ENCODE data around the gene TRAPPC6A.

Gene TRAPPC6A

GRCh38 chr19:45215391-45216191 is 37.6 kb upstream of the TRAPPC6A start:
- peak overlapping the region in 2 of 5 donors; percentile 2 to 14 for H3K4me3 ChIP-seq (ENCODE audit: low read depth in 1 of 5, low read length in 5 of 5)
- peaks cover 11 to 36% (median 24%) of the 10 kb centered on the region in 5 donors for H3K27me3 ChIP-seq (ENCODE audit: control insufficient read depth in 5 of 5, insufficient read depth in 4 of 5, low read length in 5 of 5)
- peaks cover 0 to 29% (median 8%) of the 10 kb centered on the region in 5 donors for H3K4me1 ChIP-seq (ENCODE audit: control insufficient read depth in 5 of 5, insufficient read depth in 5 of 5, low read length in 5 of 5)
- H3K36me3 ChIP-seq (ENCODE audit: control insufficient read depth in 5 of 5, insufficient read depth in 5 of 5, low read length in 5 of 5), result no peaks in the 10 kb centered on the region
- no peak overlapping the region for H3K9ac ChIP-seq (ENCODE audit: low read length in 5 of 5)
- no peak overlapping the region for H3K27ac ChIP-seq (ENCODE audit: low read depth, low read length)
- H3K9me3 ChIP-seq (ENCODE audit: control insufficient read depth in 5 of 5, low read length in 5 of 5), result no peaks in the 10 kb centered on the region

GRCh38 chr19:45213031-45213430 is 35.0 kb upstream of the TRAPPC6A start:
- H3K27me3 ChIP-seq (ENCODE audit: control insufficient read depth in 5 of 5, insufficient read depth in 4 of 5, low read length in 5 of 5), result peaks cover 11 to 30% (median 21%) of the 10 kb centered on the region in 5 donors
- H3K4me1 ChIP-seq (ENCODE audit: control insufficient read depth in 5 of 5, insufficient read depth in 5 of 5, low read length in 5 of 5), result peaks cover 0 to 29% (median 8%) of the 10 kb centered on the region in 5 donors
- no peak overlapping the region for H3K9ac ChIP-seq (ENCODE audit: low read length in 5 of 5)
- peak overlapping the region; percentile 62 for H3K27ac ChIP-seq (ENCODE audit: low read depth, low read length)
- no peak overlapping the region for H3K4me3 ChIP-seq (ENCODE audit: low read depth in 1 of 5, low read length in 5 of 5)
- H3K36me3 ChIP-seq (ENCODE audit: control insufficient read depth in 5 of 5, insufficient read depth in 5 of 5, low read length in 5 of 5), result no peaks in the 10 kb centered on the region
- H3K9me3 ChIP-seq (ENCODE audit: control insufficient read depth in 5 of 5, low read length in 5 of 5), result no peaks in the 10 kb centered on the region

- peak overlapping the region; percentile 62 for H3K27ac ChIP-seq (ENCODE audit: low read depth, low read length)
- no peaks in the 10 kb centered on the region for H3K36me3 ChIP-seq (ENCODE audit: control insufficient read depth in 5 of 5, insufficient read depth in 5 of 5, low read length in 5 of 5)
- H3K27me3 ChIP-seq (ENCODE audit: control insufficient read depth in 5 of 5, insufficient read depth in 4 of 5, low read length in 5 of 5), result peaks cover 7 to 19% (median 15%) of the 10 kb centered on the region in 5 donors
- H3K9me3 ChIP-seq (ENCODE audit: control insufficient read depth in 5 of 5, low read length in 5 of 5), result no peaks in the 10 kb centered on the region
- H3K4me3 ChIP-seq (ENCODE audit: low read depth in 1 of 5, low read length in 5 of 5), result no peak overlapping the region
- peaks cover 0 to 29% (median 4%) of the 10 kb centered on the region in 5 donors for H3K4me1 ChIP-seq (ENCODE audit: control insufficient read depth in 5 of 5, insufficient read depth in 5 of 5, low read length in 5 of 5)
- H3K9ac ChIP-seq (ENCODE audit: low read length in 5 of 5), result no peak overlapping the region
Measured at GRCh38 chr19:45211751-45212381, 33.8 kb upstream of the TRAPPC6A start.

GRCh38 chr19:45206328-45206727 is 28.3 kb upstream of the TRAPPC6A start:
- Histone ChIP-seq H3K36me3 (ENCODE audit: control insufficient read depth in 5 of 5, insufficient read depth in 5 of 5, low read length in 5 of 5) (no peaks in the 10 kb centered on the region), H3K4me3 (ENCODE audit: low read depth in 1 of 5, low read length in 5 of 5) (no peak overlapping the region)

GRCh38 chr19:45205810-45206209 is 27.8 kb upstream of the TRAPPC6A start:
- Histone ChIP-seq H3K4me1 (ENCODE audit: control insufficient read depth in 5 of 5, insufficient read depth in 5 of 5, low read length in 5 of 5) (no peaks in the 10 kb centered on the region), H3K36me3 (ENCODE audit: control insufficient read depth in 5 of 5, insufficient read depth in 5 of 5, low read length in 5 of 5) (no peaks in the 10 kb centered on the region), H3K27me3 (ENCODE audit: control insufficient read depth in 5 of 5, insufficient read depth in 4 of 5, low read length in 5 of 5) (no peaks in the 10 kb centered on the region), H3K9ac (ENCODE audit: low read length in 5 of 5) (no peak overlapping the region), H3K27ac (ENCODE audit: low read depth, low read length) (no peak overlapping the region), H3K4me3 (ENCODE audit: low read depth in 1 of 5, low read length in 5 of 5) (no peak overlapping the region), H3K9me3 (ENCODE audit: control insufficient read depth in 5 of 5, low read length in 5 of 5) (no peaks in the 10 kb centered on the region)

More at GRCh38 chr19:45206328-45206727, 28.3 kb upstream of the TRAPPC6A start:
- Histone ChIP-seq H3K27ac (ENCODE audit: low read depth, low read length) (no peak overlapping the region), H3K9ac (ENCODE audit: low read length in 5 of 5) (no peak overlapping the region), H3K4me1 (ENCODE audit: control insufficient read depth in 5 of 5, insufficient read depth in 5 of 5, low read length in 5 of 5) (peaks cover 0 to 1% (median 0%) of the 10 kb centered on the region in 5 donors), H3K27me3 (ENCODE audit: control insufficient read depth in 5 of 5, insufficient read depth in 4 of 5, low read length in 5 of 5) (peaks cover 0 to 2% (median 0%) of the 10 kb centered on the region in 5 donors), H3K9me3 (ENCODE audit: control insufficient read depth in 5 of 5, low read length in 5 of 5) (no peaks in the 10 kb centered on the region)

- Histone ChIP-seq H3K27ac (ENCODE audit: low read depth, low read length) (no peak overlapping the region), H3K9ac (ENCODE audit: low read length in 5 of 5) (no peak overlapping the region), H3K9me3 (ENCODE audit: control insufficient read depth in 5 of 5, low read length in 5 of 5) (no peaks in the 10 kb centered on the region), H3K36me3 (ENCODE audit: control insufficient read depth in 5 of 5, insufficient read depth in 5 of 5, low read length in 5 of 5) (no peaks in the 10 kb centered on the region), H3K4me1 (ENCODE audit: control insufficient read depth in 5 of 5, insufficient read depth in 5 of 5, low read length in 5 of 5) (no peaks in the 10 kb centered on the region), H3K27me3 (ENCODE audit: control insufficient read depth in 5 of 5, insufficient read depth in 4 of 5, low read length in 5 of 5) (no peaks in the 10 kb centered on the region), H3K4me3 (ENCODE audit: low read depth in 1 of 5, low read length in 5 of 5) (no peak overlapping the region)
Measured at GRCh38 chr19:45202637-45203036, 24.6 kb upstream of the TRAPPC6A start.

GRCh38 chr19:45200568-45200967 is 22.5 kb upstream of the TRAPPC6A start:
- H3K27ac ChIP-seq (ENCODE audit: low read depth, low read length), result no peak overlapping the region

GRCh38 chr19:45195764-45196163 is 17.7 kb upstream of the TRAPPC6A start:
- peaks cover 0 to 6% (median 0%) of the 10 kb centered on the region in 5 donors for H3K36me3 ChIP-seq (ENCODE audit: control insufficient read depth in 5 of 5, insufficient read depth in 5 of 5, low read length in 5 of 5)
- H3K27ac ChIP-seq (ENCODE audit: low read depth, low read length), result no peak overlapping the region
- no peaks in the 10 kb centered on the region for H3K4me1 ChIP-seq (ENCODE audit: control insufficient read depth in 5 of 5, insufficient read depth in 5 of 5, low read length in 5 of 5)
- H3K9me3 ChIP-seq (ENCODE audit: control insufficient read depth in 5 of 5, low read length in 5 of 5), result no peaks in the 10 kb centered on the region
- no peak overlapping the region for H3K4me3 ChIP-seq (ENCODE audit: low read depth in 1 of 5, low read length in 5 of 5)
- H3K27me3 ChIP-seq (ENCODE audit: control insufficient read depth in 5 of 5, insufficient read depth in 4 of 5, low read length in 5 of 5), result no peaks in the 10 kb centered on the region
- H3K9ac ChIP-seq (ENCODE audit: low read length in 5 of 5), result no peak overlapping the region

More at GRCh38 chr19:45200568-45200967, 22.5 kb upstream of the TRAPPC6A start:
- H3K27me3 ChIP-seq (ENCODE audit: control insufficient read depth in 5 of 5, insufficient read depth in 4 of 5, low read length in 5 of 5), result no peaks in the 10 kb centered on the region
- no peaks in the 10 kb centered on the region for H3K9me3 ChIP-seq (ENCODE audit: control insufficient read depth in 5 of 5, low read length in 5 of 5)
- H3K36me3 ChIP-seq (ENCODE audit: control insufficient read depth in 5 of 5, insufficient read depth in 5 of 5, low read length in 5 of 5), result no peaks in the 10 kb centered on the region
- no peak overlapping the region for H3K4me3 ChIP-seq (ENCODE audit: low read depth in 1 of 5, low read length in 5 of 5)
- H3K4me1 ChIP-seq (ENCODE audit: control insufficient read depth in 5 of 5, insufficient read depth in 5 of 5, low read length in 5 of 5), result no peaks in the 10 kb centered on the region
- H3K9ac ChIP-seq (ENCODE audit: low read length in 5 of 5), result no peak overlapping the region

- no peaks in the 10 kb centered on the region for H3K9me3 ChIP-seq (ENCODE audit: control insufficient read depth in 5 of 5, low read length in 5 of 5)
- no peak overlapping the region for H3K27ac ChIP-seq (ENCODE audit: low read depth, low read length)
- H3K9ac ChIP-seq (ENCODE audit: low read length in 5 of 5), result peak overlapping the region in 1 of 5 donors; percentile 21
- H3K27me3 ChIP-seq (ENCODE audit: control insufficient read depth in 5 of 5, insufficient read depth in 4 of 5, low read length in 5 of 5), result no peaks in the 10 kb centered on the region
- H3K4me3 ChIP-seq (ENCODE audit: low read depth in 1 of 5, low read length in 5 of 5), result no peak overlapping the region
- peaks cover 0 to 4% (median 0%) of the 10 kb centered on the region in 5 donors for H3K4me1 ChIP-seq (ENCODE audit: control insufficient read depth in 5 of 5, insufficient read depth in 5 of 5, low read length in 5 of 5)
- peaks cover 0 to 6% (median 0%) of the 10 kb centered on the region in 5 donors for H3K36me3 ChIP-seq (ENCODE audit: control insufficient read depth in 5 of 5, insufficient read depth in 5 of 5, low read length in 5 of 5)
Measured at GRCh38 chr19:45191375-45191774, 13.3 kb upstream of the TRAPPC6A start.

- Histone ChIP-seq H3K27me3 (ENCODE audit: control insufficient read depth in 5 of 5, insufficient read depth in 4 of 5, low read length in 5 of 5) (no peaks in the 10 kb centered on the region), H3K9ac (ENCODE audit: low read length in 5 of 5) (no peak overlapping the region), H3K9me3 (ENCODE audit: control insufficient read depth in 5 of 5, low read length in 5 of 5) (no peaks in the 10 kb centered on the region), H3K36me3 (ENCODE audit: control insufficient read depth in 5 of 5, insufficient read depth in 5 of 5, low read length in 5 of 5) (peaks cover 0 to 6% (median 0%) of the 10 kb centered on the region in 5 donors), H3K27ac (ENCODE audit: low read depth, low read length) (no peak overlapping the region), H3K4me1 (ENCODE audit: control insufficient read depth in 5 of 5, insufficient read depth in 5 of 5, low read length in 5 of 5) (peaks cover 0 to 4% (median 0%) of the 10 kb centered on the region in 5 donors), H3K4me3 (ENCODE audit: low read depth in 1 of 5, low read length in 5 of 5) (no peak overlapping the region)
Measured at GRCh38 chr19:45189971-45190370, 11.9 kb upstream of the TRAPPC6A start.
